Islet precursor cell (in vitro differentiated cells): ENCODE measurements around the gene TNFSF9.

Source experiments
- DNase-seq: peaks from one replicate; pipeline ENCODE4 v3.0.0-alpha.2; 2018

TNFSF9 gene

DNA sequence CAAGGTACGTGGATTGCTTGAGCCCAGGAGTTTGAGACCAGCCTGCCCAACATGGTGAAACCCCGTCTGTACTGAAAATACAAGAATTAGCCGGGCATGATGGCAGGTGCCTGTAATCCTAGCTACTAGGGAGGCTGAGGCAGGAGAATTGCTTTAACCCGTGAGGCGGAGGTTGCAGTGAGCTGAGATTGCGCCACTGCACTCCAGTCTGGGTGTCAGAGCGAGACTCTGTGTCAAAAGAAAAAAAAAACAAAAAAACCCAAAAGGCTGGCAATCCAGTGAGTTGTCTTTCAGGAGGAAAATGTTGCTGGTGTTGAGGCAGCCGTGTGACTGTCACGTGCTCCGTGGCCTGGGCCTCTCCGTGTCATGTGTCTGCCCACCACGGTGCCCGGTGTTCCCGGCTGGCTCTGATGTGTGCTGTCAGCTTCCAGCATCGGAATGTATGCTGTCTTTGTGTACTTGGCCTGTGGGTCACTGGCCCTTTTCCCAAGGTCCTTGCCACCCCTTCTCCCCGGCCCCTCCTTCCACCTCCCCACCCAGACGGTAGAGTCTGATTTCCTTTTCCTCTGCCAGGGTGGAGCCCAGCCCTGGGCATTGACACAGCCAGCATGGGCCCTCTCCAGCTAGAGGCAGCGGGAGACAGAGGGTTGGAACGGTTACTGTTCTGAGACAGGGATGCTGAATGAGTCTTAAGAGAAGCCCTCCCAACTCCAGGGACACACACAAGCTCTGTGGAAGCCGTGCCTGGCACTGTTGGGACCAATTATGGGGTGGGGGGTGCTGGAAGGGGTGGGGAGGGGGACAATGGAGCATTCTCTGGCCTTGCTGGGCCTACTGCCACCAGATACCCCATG is 21.5 kb upstream of the TNFSF9 start:
- no peak for DNase-seq

DNA sequence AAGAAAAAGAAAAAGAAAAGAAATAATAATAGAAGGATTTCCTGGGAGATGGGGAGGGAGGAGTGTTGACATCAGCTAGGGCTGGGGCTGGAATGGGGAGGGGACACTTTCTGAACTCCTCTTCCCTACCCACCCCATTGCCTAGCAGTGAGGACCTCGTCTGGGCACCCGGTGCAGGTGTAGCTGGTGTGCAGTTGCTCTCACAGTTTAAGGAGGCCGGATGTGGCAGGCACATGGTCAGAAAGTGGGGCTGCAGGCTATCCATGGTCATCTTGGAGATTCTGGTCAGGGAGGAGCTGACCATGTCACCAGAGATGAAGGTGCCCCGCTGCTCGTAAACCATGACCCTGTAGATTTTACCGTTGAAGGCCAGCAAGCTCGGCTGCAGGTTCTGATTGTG is 20.2 kb upstream of the TNFSF9 start:
- DNase-seq: no peak

DNA sequence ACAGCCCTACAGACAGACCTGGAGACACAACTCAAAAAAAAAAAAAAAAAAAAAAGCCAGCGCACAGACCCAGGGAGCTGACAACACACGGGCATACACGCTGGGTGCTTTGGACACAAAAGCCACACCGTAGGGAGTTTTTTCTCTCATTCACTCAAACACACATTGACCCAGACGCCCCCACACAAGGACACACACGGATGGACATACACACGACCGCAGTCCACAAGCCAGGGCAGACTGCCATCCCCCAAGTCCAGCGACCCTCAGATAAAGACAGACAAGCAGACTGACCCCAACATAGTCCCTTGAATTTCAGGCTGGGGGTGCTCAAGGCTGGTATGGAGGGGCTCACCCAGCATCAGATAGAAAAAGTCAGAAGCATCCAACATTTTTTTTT is 16.7 kb upstream of the TNFSF9 start:
- DNase-seq: no peak

DNA sequence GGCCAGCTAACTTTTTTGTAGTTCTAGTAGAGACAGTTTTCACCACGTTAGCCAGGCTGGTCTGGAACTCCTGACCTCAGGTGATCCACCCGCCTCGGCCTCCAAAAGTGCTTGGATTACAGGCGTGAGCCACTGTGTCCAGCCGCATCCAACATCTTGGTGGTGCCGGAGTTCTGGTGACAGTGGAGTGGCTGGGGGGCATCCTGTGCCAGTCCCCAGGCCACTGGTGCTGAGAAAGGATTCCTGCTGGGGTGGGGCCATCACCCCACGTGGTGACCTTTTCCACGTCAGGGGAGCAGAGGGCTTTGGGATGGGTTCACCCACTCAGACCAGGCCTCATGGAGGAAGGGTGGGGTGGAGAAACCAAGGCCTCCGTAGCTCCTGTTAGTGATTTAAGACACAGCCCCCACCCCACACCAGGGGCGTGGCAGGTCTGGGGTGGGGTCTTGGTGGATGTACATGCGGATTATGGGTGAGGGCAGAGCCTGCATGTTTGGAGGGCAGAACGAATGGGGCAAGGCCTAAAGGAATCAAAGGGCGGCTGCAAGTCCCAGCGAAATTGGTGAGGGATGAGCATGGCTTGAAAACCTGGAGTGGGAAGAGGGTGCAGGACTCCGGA is 15.8 kb upstream of the TNFSF9 start:
- DNase-seq: no peak

DNA sequence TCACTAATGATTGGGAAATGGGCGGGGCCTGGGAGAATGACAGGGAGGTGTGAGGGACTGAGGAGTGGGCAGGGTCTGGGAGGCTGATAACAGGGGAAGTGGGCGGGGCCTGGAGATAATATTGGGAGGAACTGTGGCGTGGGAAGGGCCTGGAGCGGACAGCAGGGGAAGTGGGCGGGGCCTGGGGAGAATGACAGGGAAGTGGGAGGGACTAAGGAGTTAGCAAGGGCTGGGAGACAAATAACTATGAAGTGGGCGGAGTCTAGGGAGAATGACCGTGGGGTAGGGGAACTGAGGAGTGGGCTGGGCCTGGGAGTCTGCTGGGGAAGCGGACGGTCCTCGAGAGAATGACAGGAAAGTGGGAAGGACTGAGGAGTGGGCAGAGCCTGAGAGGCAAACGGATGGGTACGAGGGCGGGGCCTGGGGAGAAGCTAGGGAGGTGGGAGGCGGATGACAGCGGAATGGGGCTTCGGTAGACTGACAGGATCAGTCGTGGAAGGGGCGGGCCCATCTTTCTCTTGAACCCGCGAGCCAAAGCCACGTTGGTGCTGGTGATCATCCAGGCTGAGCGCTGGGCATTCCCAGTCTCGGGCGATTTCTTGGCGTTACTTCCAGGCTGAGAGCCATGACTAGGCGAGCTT is 14.7 kb upstream of the TNFSF9 start:
- DNase-seq: peak; percentile 98

DNA sequence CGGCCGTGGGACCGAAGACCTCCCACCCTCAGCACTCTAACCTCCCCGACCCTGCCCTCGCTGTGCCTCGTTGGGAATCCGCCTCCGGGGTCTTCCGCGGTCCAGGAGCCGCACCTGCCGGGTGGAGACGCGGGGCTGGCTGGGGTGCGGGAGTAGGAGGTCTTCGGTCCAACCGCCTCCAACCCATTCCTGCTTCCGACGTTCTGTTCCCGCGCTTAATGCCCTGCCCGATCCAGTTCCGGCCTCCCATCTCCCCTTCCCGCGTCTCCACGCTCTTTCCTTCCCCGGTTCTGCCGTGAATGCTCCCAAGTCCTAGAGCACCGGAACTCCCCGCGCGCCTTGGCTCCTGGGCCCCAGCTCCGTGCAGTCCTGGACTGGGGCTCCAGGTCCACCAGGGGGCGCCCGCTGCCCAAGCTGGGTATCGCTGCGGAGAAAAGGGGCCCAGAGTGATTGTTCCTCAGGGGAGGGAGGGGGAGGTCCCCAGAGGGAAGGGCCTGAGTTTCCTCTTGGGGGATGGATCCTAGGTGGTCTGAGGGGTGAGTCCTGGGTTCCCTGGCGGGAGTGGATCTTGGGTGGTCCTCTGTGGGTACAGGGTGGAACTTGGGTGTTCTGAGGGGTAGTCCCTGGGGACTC is 14.1 kb upstream of the TNFSF9 start:
- peak; percentile 90 for DNase-seq

DNA sequence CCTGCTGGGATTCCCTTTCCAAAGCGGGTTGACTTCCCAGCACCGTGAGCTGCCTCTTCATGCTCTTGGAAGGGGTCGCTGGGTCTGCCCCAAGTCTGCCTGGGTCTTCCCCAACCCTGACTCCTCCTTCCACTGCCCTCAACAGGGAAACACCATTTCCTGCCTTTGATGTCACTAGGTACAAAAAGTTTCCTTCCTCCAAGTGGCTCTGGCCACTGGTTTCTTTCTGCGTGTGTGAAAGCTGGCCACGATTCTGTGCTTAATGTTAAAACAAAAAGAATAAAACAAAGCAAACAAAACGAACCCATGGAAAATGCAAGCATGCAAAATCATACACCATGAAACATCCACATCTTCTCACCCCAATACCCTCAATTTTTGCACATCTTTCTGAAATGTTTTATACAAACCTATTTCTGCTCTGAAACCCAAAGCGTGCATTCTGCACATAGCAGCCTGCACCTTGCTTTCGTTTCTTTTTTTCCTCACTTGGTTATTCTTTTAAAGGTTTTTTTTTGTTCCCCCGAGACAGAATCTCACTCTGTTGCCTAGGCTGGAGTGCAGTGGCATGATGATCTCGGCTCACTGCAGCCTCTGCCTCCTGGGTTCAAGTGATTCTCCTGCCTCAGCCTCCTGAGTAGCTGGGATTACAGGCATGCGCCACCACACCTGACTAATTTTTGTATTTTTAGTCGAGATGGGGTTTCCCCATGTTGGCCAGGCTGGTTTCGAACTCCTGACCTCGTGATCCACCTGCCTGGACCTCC is 12.5 kb upstream of the TNFSF9 start:
- DNase-seq: no peak

DNA sequence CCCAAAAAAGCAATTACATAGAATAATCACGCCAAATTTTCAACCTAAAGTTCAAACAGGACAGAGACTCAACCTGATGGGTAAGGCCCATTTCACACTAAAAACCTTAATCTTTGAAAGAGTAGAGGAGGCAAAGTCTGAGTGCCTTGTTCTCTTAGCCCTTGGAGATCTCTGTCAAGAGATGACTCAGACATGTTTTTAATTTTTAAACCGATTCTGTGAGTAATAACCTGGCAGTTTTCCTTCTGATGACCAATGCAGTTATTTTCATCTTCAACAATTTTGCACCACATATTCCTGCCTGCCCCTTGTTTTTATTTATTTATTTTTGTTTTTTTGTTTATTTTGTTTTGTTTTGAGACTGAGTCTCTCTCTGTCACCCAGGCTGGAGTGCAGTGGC is 11.5 kb upstream of the TNFSF9 start:
- no peak for DNase-seq

DNA sequence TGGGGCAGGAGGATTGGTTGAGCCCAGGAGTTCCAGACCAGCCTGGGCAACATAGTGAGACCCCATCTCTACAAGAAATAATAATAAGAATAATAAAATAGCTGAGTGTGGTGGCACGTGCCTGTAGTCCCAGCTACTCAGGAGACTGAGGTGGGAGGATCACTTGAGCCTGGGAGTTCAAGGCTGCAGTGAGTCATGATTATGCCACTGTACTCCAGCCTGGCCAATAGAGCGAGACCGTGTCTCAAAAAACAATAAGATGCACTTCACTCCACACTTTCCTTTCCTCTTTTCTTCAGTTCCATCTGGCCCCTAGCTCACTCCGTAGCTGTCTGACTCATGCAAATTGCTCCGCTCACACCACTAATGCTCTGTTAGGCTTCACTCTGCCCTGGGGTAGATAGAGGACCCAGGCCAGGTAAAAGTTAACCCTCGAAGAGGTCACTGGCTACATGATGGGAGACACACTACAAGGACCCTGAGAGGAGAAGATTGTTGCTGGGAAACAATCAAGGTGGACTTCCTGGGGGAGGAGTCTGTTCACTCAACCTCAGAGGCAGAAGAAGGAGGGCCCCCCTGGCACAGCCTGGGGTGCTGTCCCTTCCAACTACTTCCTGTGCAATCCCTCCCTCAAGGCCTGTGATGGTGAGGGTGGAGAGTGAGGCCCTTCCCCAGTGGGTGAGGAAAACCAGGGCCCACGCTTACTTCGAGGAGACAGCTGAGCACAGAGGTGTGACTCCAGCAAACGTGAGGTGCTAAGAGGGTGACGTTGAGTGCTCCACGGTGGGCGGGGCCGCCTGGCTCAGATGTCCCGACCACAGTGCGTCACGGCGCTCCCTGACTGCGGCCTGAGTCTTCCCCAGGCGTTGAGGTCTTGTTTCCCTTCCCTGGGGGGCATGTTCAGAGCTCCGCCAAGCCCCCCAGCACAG is 8.8 kb upstream of the TNFSF9 start:
- peak; percentile 64 for DNase-seq

DNA sequence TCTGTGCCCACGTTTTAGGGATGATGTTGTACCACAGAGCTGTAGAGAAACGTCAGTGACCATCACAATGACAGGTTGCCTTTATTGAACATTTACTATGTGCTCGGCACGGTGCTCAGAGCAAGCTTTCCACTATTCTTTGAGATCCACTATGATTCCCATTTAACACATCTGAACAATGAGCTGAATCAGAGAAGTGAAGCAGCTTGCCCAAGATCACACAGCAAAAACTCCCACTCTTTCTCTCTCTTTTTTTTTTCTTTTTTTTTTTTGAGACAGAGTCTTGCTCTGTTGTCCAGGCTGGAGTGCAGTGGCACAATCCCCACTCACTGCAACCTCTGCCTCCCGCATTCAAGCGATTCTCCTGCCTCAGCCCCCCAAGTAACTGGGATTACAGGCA is 8.1 kb upstream of the TNFSF9 start:
- DNase-seq: no peak

DNA sequence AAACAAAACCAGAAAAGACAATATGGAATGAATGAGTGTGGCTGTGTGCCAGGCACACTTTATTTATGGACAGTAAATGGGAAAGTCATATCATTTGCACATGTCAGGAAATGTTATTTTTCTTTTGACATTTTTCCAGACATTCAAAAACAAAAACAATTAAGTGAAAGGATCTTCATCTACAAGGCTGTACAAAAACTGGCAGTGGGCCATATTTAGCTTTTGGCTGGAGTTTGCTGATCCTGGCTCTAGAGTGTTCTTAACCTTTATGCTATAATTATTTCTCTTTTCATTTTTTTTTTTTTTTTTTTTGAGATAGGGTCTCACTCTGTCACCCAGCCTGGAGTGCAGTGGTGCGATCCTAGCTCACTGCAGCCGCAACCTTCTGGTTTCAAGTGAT is 6.5 kb upstream of the TNFSF9 start:
- no peak for DNase-seq

DNA sequence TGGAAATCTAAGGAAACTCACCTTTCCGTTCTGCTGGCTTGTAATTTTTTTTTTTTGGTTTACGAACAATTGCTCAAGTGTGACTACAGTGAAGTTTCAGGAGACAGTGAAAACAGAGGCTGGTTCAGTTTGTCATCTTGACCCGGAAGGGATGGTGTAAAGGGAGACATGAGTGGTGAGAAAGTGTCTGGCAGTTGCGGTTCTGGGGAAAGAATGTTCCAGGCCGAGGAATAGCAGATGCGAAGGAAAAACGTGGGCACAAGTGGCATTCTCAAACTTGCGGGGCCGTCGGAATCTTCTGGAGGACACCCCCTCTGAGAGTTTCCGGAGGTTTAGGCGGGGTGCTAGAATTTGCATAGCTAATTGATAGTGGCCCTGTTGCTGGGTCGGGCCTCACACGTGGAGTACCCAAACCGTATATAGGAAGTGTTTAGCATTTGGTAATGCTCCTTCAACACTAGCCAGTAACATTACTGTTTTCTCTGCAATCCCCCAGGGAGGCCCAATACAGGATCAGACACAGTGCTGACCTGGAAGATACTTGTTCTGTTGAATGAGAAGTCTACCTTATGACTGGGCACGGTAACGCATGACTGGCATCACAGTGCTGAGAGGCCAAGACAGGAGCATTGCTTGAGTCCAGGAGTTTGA is 2.8 kb upstream of the TNFSF9 start:
- DNase-seq: no peak

DNA sequence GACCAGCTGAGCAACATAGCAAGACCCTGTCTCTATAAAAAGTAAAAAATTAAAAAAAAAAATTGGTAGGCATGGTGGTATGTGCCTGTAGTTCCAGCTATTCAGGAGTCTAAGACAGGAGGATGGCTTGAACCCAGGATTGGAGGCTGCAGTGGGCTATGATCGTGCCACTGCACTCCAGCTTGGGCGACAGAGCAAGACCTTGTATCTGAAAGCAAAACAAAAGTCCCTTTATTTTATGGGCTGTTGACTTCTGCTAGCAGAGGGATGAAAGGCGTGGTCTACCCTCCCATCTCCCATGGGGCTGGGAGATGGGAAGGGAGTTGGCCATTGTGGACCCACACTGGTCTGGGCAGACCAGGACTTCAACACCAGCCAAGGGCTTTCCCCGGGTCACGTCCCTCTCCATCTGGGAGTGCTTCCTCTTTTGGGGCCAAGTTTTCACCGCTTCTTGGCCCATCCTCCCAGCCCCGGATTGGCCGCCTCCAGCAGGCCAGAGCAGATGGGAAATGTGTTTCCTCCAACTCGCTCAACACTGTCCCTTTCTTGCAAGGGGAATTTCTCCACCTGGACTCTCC is 2.2 kb upstream of the TNFSF9 start:
- DNase-seq: no peak

DNA sequence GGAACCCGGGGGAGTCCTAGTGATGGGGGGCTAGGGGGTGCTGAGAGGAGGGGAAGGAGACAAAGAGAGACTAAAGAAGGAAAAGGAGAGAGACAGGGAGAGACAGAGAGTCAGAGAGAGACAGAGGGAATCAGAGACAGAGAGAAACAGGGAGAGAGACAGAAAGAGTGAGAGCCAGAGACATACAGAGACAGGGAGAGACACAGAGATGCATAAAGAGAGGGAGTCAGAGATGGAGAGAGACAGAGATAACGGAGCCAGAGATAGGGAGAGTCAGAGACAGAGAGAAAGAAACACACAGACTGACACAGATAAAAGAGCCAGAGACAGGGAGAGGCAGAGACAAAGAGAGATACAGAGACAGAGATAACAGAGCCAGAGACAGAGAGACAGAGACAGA is 1.5 kb upstream of the TNFSF9 start:
- DNase-seq: no peak

DNA sequence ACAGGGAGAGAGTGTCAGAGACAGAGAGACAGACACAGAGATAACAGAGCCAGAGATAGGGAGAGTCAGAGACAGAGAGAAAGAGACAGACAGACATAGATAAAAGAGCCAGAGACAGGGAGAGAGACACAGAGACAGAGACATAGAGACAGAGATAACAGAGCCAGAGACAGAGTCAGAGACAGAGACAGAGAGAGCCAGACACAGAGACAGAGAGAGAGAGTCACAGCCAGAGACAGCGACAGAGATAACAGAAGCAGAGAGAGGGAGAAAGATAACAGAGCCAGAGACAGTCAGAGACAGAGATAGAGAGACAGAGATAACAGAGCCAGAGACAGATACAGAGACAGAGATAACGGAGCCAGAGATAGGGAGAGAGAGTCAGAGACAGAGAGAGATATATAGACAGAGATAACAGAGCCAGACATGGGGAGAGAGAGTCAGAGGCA is 865 bp upstream of the TNFSF9 start:
- no peak for DNase-seq

DNA sequence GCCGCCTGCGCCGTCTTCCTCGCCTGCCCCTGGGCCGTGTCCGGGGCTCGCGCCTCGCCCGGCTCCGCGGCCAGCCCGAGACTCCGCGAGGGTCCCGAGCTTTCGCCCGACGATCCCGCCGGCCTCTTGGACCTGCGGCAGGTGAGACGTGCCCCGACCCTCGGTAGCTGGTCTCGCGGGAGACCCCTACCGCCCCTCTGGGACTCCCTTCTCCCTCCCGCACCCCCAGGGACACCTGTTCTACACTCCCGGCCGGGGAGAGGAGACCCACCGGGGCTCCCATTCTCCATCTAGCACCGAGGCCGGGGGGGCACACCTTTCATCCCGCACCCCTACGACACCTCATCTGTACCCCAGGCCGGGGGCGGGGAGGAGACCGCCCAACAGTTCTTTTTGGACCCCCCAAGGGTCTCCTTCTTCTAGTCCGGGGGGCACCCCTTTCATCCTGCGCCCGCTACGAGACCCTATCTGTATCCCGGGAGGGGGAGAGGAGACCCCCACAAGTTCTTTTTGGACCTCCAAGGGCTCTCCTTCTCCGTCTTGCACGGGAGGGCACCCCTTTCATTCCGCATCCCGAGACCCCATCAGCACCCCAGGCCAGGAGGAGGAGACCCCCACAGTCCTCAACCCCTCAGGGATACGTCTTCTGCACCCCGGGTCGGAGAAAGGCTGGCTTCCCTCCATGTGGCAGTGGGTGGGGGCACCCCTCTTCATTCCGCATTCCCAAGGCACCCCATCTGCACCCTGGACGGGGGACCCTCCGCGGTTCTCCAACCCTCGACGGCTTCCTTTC is 533 bp downstream of the TNFSF9 start:
- DNase-seq: no peak

DNA sequence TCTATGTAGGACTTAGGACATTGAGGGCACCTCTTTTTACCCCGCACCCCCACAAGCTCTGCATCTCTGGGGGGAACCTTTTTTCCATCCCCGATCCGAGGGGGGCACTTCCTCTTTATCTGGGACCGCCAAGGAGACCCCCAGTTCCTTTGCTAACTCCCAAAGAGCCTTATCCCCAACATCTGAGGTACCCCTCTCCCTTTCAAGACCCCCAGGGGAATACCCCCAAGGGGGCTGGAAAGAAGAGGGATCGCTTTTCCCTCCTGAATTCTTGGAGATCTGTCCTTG is 1.1 kb downstream of the TNFSF9 start:
- no peak for DNase-seq

DNA sequence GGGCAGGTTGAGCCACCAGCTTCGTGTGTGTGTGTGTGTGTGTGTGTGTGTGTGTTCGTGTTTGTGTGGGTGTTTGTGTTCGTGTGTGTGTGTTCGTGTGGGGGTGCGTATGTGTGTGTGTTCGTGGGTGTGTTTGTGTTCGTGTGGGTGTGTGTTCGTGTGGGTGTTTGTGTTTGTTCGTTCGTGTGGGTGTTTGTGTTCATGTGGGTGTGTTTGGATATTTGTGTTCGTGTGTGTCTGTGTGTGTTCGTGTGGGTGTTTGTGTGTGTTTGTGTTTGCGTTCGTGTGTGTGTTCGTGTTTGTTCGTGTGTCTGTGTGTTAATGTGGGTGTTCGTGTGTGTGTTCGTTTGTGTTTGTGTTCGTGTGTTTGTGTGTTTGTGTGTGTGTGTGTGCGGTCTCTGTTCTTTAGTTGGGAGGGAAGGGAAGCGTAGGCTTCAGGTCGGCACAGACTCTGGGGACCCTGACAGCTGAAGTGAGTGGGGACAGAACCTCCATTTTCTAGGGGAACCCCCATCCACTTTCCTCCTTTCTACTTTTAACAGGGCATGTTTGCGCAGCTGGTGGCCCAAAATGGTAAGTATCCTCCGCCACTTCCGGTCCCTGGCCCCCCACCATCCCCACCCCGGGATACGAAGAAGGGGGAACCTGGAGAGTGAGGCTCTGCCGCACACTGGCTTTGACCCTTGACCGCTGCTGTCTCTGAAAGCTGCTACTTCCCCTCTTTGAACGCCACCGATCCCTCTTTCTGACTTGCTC is 1.6 kb downstream of the TNFSF9 start:
- DNase-seq: no peak

DNA sequence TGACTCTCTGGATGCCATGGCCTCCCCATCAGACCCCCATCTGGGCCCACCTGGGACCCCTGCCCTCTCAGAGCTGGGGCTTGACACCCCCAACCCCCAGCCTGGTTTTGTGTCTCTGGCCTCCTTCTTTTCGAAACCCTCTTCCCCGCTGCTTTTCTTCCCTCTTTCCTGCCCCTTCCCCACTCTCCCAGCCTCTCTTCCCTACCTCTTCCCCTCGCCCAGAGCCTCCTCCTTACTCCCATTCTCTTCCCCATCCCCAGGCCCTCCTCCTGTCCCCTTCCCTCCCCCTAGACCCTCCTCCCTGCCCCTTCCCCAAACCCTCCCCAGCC is 2.1 kb downstream of the TNFSF9 start:
- peak; percentile 47 for DNase-seq
